GM18517 (cell line): ENCODE results near the gene DIP2A.
"Not testable (repeated sequence)": the region's sequence is repeated elsewhere in the genome, so short reads cannot be mapped to it uniquely, and the experiment has no call there.

Experiments
- ATAC-seq: cut with Tn5 transposase; IDR thresholded peaks from one replicate; pipeline ENCODE4 v1.9.1; 2021; ENCODE audit warnings: mild to moderate bottlenecking, moderate library complexity; ENCODE audit not compliant: unreplicated experiment

Gene DIP2A

GRCh38 chr21:46577786-46578185 lies 119.1 kb downstream of the DIP2A start:
- not testable (repeated sequence) for ATAC-seq

- ATAC-seq, result not testable (repeated sequence)
These were observed 120.7 kb downstream of the DIP2A start for GRCh38 chr21:46579394-46579793.

GRCh38 chr21:46581780-46582307 lies 123.2 kb downstream of the DIP2A start:
- no peak for ATAC-seq

GRCh38 chr21:46585191-46585953 lies 126.7 kb downstream of the DIP2A start:
- ATAC-seq, result no peak

- ATAC-seq, result no peak
These were observed 135.6 kb downstream of the DIP2A start for GRCh38 chr21:46594276-46594675.

GRCh38 chr21:46596201-46596600 lies 137.5 kb downstream of the DIP2A start:
- ATAC-seq, result no peak

GRCh38 chr21:46597031-46597430 lies 138.3 kb downstream of the DIP2A start:
- no peak for ATAC-seq

- no peak for ATAC-seq
These were observed 139.2 kb downstream of the DIP2A start for GRCh38 chr21:46597896-46598343.

- no peak for ATAC-seq
These were observed 140.2 kb downstream of the DIP2A start for GRCh38 chr21:46598581-46599572.

- ATAC-seq, result no peak
These were observed 141.6 kb downstream of the DIP2A start for GRCh38 chr21:46600305-46600704.

GRCh38 chr21:46600978-46601377 lies 142.3 kb downstream of the DIP2A start:
- ATAC-seq, result no peak

- no peak for ATAC-seq
These were observed 144.5 kb downstream of the DIP2A start for GRCh38 chr21:46603228-46603627.

- ATAC-seq, result no peak
These were observed 145.8 kb downstream of the DIP2A start for GRCh38 chr21:46604329-46604974.

GRCh38 chr21:46604975-46605766 lies 146.5 kb downstream of the DIP2A start, which contains the start of gene S100B:
TSS of gene S100B (minus strand) at chr21:46605082. CDS start at chr21:46602415, 2,667 bp downstream.
- ATAC-seq, result no peak

GRCh38 chr21:46605767-46606426 lies 147.2 kb downstream of the DIP2A start:
- ATAC-seq, result no peak

- ATAC-seq, result no peak
These were observed 147.7 kb downstream of the DIP2A start for GRCh38 chr21:46606427-46606813.

GRCh38 chr21:46607636-46608035 lies 148.9 kb downstream of the DIP2A start:
- no peak for ATAC-seq

- ATAC-seq, result peak; percentile 50
These were observed 150.0 kb downstream of the DIP2A start for GRCh38 chr21:46608672-46609111.

- ATAC-seq, result no peak
These were observed 151.5 kb downstream of the DIP2A start for GRCh38 chr21:46610018-46610701.
